K562 (cell line): ENCODE measurements around the gene CNPPD1. TPM values are rescaled to one million over a fixed set of nuclear protein-coding genes. Genes with fewer than 3 reads are reported as not detected.

Experiments
- ATAC-seq: fragments of 200-7000 bp; cut with Tn5 transposase; 3 replicates; pipeline ENCODE4 v1.9.1; 2020; ENCODE audit warnings: moderate library complexity
- BruUV-seq: library from RNA; stranded (reverse); fragments of 400-500 nt; replicated peaks from 2 replicates; lab custom pipeline; 2021; lab: Mats Ljungman, UMichigan
- CTCF ChIA-PET: fragments of 300-600 bp; formaldehyde crosslinking; extraction: SDS; loops from one replicate; lab custom pipeline; 2021; ENCODE audit warnings: low intra/inter-chr PET ratio; lab: Yijun Ruan, JAX
- POLR2A ChIA-PET: fragments of 300-600, 350-650 bp; sonication (Branson Sonifier 250); formaldehyde crosslinking; extraction: SDS; loops from one replicate; lab custom pipeline; 2021; ENCODE audit warnings: antibody characterized with exemption, inconsistent platforms; lab: Yijun Ruan, JAX
- DNase-seq, 4 experiments: peaks; one replicate each; pipeline versions ENCODE4 v3.0.0 to v3.0.0-alpha.2; 2011 to 2018; ENCODE audit warnings: low spot score in 3 of 4, mixed read lengths in 3 of 4; ENCODE audit errors: extremely low read depth in 1 of 4
- FAIRE-seq: peaks from 2 replicates; lab custom pipeline; 2011; peaks lifted over from hg19 to GRCh38; lab: Jason Lieb, UNC
- H2AFZ ChIP-seq: 2 replicates; pipeline ENCODE4 v1.6.0; 2011; ENCODE audit warnings: low read depth, low read length, control low read depth, inconsistent platforms
- H3K27ac ChIP-seq: fragments of 200-600 bp; 3 replicates; pipeline ENCODE4 v1.8.0; 2011; ENCODE audit warnings: low read depth, mild to moderate bottlenecking, control low read depth, inconsistent platforms, low read length, moderate library complexity, mixed read lengths; ENCODE audit errors: extremely low read depth
- H3K27me3 ChIP-seq, 2 experiments: fragments of 300-600 bp in 1 of 2; 2 replicates in 1 of 2; 3 replicates in 1 of 2; pipeline versions ENCODE4 v1.6.0 to v1.8.0; 2011; ENCODE audit warnings: inconsistent platforms in 2 of 2, low read length in 2 of 2, mild to moderate bottlenecking in 1 of 2, mixed read lengths in 1 of 2, moderate library complexity in 1 of 2; ENCODE audit not compliant: control insufficient read depth in 2 of 2, insufficient read depth in 2 of 2
- H3K36me3 ChIP-seq: fragments of 300-600 bp; 3 replicates; pipeline ENCODE4 v1.8.0; 2011; ENCODE audit warnings: mild to moderate bottlenecking, low read length, inconsistent platforms; ENCODE audit not compliant: control insufficient read depth, insufficient read depth
- H3K4me1 ChIP-seq, 2 experiments: fragments of 200-600 bp in 1 of 2; replicated peaks in 1 of 2; 2 replicates in 1 of 2; 3 replicates in 1 of 2; pipeline versions ENCODE4 v1.5.1 to v1.8.0; 2011; ENCODE audit warnings: inconsistent platforms in 2 of 2, low read length in 2 of 2, mild to moderate bottlenecking in 1 of 2, mixed read lengths in 1 of 2, moderate library complexity in 1 of 2; ENCODE audit not compliant: control insufficient read depth in 2 of 2, insufficient read depth in 2 of 2
- H3K4me2 ChIP-seq: 2 replicates; pipeline ENCODE4 v1.6.1; 2011; ENCODE audit warnings: low read length, control low read depth, inconsistent platforms, mixed read lengths; ENCODE audit not compliant: insufficient read depth
- H3K4me3 ChIP-seq: fragments of 200-600 bp; sonication (generic), shearing (Covaris generic); 2 replicates; pipeline ENCODE4 v1.5.1; 2016; ENCODE audit warnings: control low read depth, inconsistent platforms
- H3K79me2 ChIP-seq: fragments of 200-600 bp; 3 replicates; pipeline ENCODE4 v1.8.0; 2011; ENCODE audit warnings: low read length, inconsistent platforms; ENCODE audit not compliant: control insufficient read depth, insufficient read depth
- H3K9ac ChIP-seq, 2 experiments: 2 replicates each; pipeline versions ENCODE4 v1.6.0 to v1.6.1; 2011; ENCODE audit warnings: low read depth in 2 of 2, low read length in 2 of 2, control low read depth in 1 of 2, inconsistent platforms in 1 of 2, mild to moderate bottlenecking in 1 of 2, mixed read lengths in 1 of 2; ENCODE audit not compliant: insufficient read depth in 1 of 2
- H3K9me1 ChIP-seq: one replicate; pipeline ENCODE4 v1.6.0; 2011; ENCODE audit warnings: inconsistent platforms, mild to moderate bottlenecking, low read length, moderate library complexity; ENCODE audit not compliant: control insufficient read depth, insufficient read depth
- H3K9me3 ChIP-seq: replicated peaks from 2 replicates; pipeline ENCODE4 v1.5.1; 2011; ENCODE audit warnings: low read depth, low read length, inconsistent platforms; ENCODE audit not compliant: control insufficient read depth, insufficient read depth
- H4K20me1 ChIP-seq: replicated peaks from 2 replicates; pipeline ENCODE4 v1.6.1; 2011; ENCODE audit warnings: low read length, inconsistent platforms, mixed read lengths; ENCODE audit not compliant: control insufficient read depth, insufficient read depth
- NCOA4 ChIP-seq: fragments of 450-650 bp; IDR thresholded peaks from 2 replicates; pipeline ENCODE4 v1.6.1; 2018; ENCODE audit warnings: mild to moderate bottlenecking; ENCODE audit not compliant: partially characterized antibody
- NFYB ChIP-seq: IDR thresholded peaks from 2 replicates; pipeline ENCODE4 v1.6.1; 2011; ENCODE audit warnings: mild to moderate bottlenecking, moderate library complexity; ENCODE audit not compliant: insufficient read length; ENCODE audit errors: extremely low read depth
- ZNF217 ChIP-seq: sonication (generic); formaldehyde crosslinking; IDR thresholded peaks from 2 replicates; pipeline ENCODE4 v1.8.0; 2022; ENCODE audit warnings: mild to moderate bottlenecking, missing genetic modification reagents
- ZNF3 ChIP-seq: fragments of 250-450 bp; sonication (Bioruptor Pico); IDR thresholded peaks from 2 replicates; pipeline ENCODE4 v1.5.0; 2021; ENCODE audit warnings: mild to moderate bottlenecking, moderate library complexity
- WGBS: fragments of 100-300 bp; shearing (Covaris generic); methylation state at CpG from one replicate; pipeline ENCODE4 v1.1.6; 2016; ENCODE audit warnings: low coverage, mixed read lengths; ENCODE audit not compliant: insufficient coverage; ENCODE audit errors: missing lambda C conversion rate; 5-methylcytosine and 5-hydroxymethylcytosine counted together
- in situ Hi-C: fragments of 300-500 bp; cut with MboI; formaldehyde crosslinking; loops from 4 replicates; pipeline ENCODE4 v1.15.0; 2018; ENCODE audit warnings: inconsistent platforms, mixed read lengths
- intact Hi-C: fragments of 100-400 bp; cut with micrococcal nuclease; formaldehyde crosslinking; loops from 2 replicates; pipeline ENCODE4 v1.14.2; 2022
- polyA plus RNA-seq, 8 experiments: library from polyadenylated mRNA; depleted of rRNA in 4 of 8; stranded (reverse) in 5 of 8; unstranded in 3 of 8; fragments of >200 nt; fragmentation: Nextera tagmentation in 2 of 8; fragmentation: Illumina TruSeq in 1 of 8; extraction: Ambion mirVana in 2 of 8; extraction: Trizol in 1 of 8; gene quantifications; 2 replicates each; pipeline versions ENCODE4 v1.2.1 to v1.2.3, GENCODE V29; 2011 to 2014; ENCODE audit warnings: inconsistent platforms in 1 of 8, missing spikeins in 1 of 8
- total RNA-seq, 7 experiments: library from RNA; depleted of rRNA in 6 of 7; stranded (reverse); fragments of >200 nt in 6 of 7; fragmentation: Illumina TruSeq in 2 of 7; extraction: Trizol in 2 of 7; gene quantifications; 2 replicates each; pipeline versions ENCODE4 v1.2.1 to v1.2.3, GENCODE V29; 2011 to 2021; ENCODE audit warnings: low replicate concordance in 1 of 7
- TF ChIP-seq, protein P1 (sequence below): fragments of 250-450 bp; sonication (Bioruptor Pico); IDR thresholded peaks from 2 replicates; pipeline ENCODE4 v1.8.0; 2022; ENCODE audit warnings: inconsistent platforms, mild to moderate bottlenecking, moderate library complexity, borderline replicate concordance
- TF ChIP-seq, protein P2 (sequence below), 2 experiments: fragments of 200-800 bp in 1 of 2; sonication (Bioruptor generic) in 1 of 2; sonication (generic) in 1 of 2; formaldehyde crosslinking in 1 of 2; IDR thresholded peaks in 1 of 2; conservative IDR thresholded peaks in 1 of 2; 2 replicates each; pipeline versions ENCODE4 v1.5.0 to v1.6.1; 2016 to 2020; ENCODE audit warnings: missing compliant biosample characterization in 1 of 2, missing genetic modification characterization in 1 of 2, missing genetic modification reagents in 1 of 2

Gene CNPPD1
- total and polyA plus RNA-seq, 9 of the 15 experiments (the other 6 are each of a cell fraction or from before 2014, with no cell fraction given) = 9.9 to 53.5 (median 27.0) TPM

DNA sequence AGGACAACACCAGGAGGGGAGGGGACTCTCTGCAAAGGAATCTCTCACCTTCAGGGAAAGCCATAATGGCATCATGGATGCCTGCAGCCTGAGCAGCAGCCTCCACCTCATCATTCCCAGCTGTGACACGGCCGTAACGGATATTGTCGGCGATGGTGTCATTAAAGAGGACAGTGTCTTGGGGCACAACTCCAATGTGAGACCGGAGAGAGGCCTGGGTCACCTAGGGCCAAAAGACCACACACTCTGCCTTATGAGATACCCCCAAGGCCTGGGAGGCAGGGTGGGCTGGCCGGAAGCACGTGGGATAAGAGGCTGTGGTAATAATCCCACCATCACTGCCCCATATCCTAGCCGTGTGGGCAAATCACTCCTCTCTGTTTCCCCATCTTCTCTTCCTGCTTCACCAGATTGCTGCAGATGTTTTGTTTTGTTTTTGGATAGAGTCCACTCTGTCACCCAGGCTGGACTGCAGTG, 34.2 kb upstream of the CNPPD1 start:
- Histone ChIP-seq H3K4me2 (no peak overlapping the region), H3K36me3 (peaks cover 80% of the 10 kb centered on the region), H3K79me2 (peaks cover under 1% of the 10 kb centered on the region), H4K20me1 (peaks cover 11% of the 10 kb centered on the region; the same call in 1 of the 2 replicates), H3K4me3 (no peak overlapping the region), H3K27me3 (no peaks in the 10 kb centered on the region), H3K27ac (no peak overlapping the region), H3K9me3 (no peaks in the 10 kb centered on the region), H3K4me1 (peaks cover 16 to 21% of the 10 kb centered on the region in 2 experiments; a peak in 4 of 5 replicates), H2AFZ (no peak overlapping the region), H3K9ac (no peak overlapping the region), H3K9me1 (no peaks in the 10 kb centered on the region)
- POLR2A ChIA-PET = no interaction called here
- TF ChIP-seq NCOA4 = no peak
- TF ChIP-seq, protein P1, sequence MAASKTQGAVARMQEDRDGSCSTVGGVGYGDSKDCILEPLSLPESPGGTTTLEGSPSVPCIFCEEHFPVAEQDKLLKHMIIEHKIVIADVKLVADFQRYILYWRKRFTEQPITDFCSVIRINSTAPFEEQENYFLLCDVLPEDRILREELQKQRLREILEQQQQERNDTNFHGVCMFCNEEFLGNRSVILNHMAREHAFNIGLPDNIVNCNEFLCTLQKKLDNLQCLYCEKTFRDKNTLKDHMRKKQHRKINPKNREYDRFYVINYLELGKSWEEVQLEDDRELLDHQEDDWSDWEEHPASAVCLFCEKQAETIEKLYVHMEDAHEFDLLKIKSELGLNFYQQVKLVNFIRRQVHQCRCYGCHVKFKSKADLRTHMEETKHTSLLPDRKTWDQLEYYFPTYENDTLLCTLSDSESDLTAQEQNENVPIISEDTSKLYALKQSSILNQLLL (CRISPR knock-in tag) = no peak
- TF ChIP-seq, protein P2, sequence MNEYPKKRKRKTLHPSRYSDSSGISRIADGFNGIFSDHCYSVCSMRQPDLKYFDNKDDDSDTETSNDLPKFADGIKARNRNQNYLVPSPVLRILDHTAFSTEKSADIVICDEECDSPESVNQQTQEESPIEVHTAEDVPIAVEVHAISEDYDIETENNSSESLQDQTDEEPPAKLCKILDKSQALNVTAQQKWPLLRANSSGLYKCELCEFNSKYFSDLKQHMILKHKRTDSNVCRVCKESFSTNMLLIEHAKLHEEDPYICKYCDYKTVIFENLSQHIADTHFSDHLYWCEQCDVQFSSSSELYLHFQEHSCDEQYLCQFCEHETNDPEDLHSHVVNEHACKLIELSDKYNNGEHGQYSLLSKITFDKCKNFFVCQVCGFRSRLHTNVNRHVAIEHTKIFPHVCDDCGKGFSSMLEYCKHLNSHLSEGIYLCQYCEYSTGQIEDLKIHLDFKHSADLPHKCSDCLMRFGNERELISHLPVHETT (CRISPR knock-in tag; conservative IDR thresholded peaks at IDR 0.05 in 1 of 2, IDR thresholded peaks at IDR 0.05 in 1 of 2) = no peak
- TF ChIP-seq ZNF3 = no peak
- no peak for TF ChIP-seq NFYB
- no peak for TF ChIP-seq ZNF217 (CRISPR knock-in tag)
- no peak for FAIRE-seq
- no TSS peak for BruUV-seq
- in situ Hi-C loops = no loop called here
- CTCF ChIA-PET = interaction anchor here (0.6 to 0.9 kb wide), 2 partner anchors 33 to 149 kb away, joined by 3 to 4 read pairs; partner anchors contain the start of gene RETREG2
- ATAC-seq = no peak
- intact Hi-C loops = no loop called here
- DNase-seq = no peak
- 90% methylated on average over 8 of the region's 9 CpGs for WGBS
